ENCODE data around the gene OSBPL10. TPM values are rescaled to one million over a fixed set of nuclear protein-coding genes. Genes with fewer than 3 reads are reported as not detected.

OSBPL10 gene
- total and polyA plus RNA-seq, 4 experiments from 2014 or later, result 0.95 TPM; not detected in 3

DNA sequence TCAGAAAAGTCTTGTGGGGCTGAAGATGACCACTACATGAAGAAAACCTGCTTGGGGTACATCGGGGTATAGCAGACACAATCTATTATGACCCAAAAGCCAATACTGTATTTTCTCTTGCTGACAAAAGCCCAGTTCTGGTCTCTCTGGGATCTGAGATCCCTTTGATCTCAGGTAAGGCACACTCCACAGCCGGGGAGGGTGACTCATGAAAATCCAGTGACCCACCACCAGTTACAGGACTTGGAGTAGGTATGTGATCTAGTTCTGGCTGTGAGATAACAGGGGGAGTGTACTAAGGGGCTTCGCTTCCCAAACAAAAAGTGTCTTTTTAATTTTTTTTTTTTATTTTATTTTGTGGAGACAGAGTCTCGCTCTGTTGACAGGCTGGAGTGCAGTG is 255.1 kb downstream of the OSBPL10 start:
- no peak overlapping the region for H3K4me3 Mint-ChIP-seq
- H3K27ac Mint-ChIP-seq, result no peak overlapping the region
- H3K4me1 Mint-ChIP-seq, result no peaks in the 10 kb centered on the region
- CTCF ChIA-PET (ENCODE audit: partially characterized antibody), result no interaction called here
- no peak for DNase-seq
- H3K4me1 ChIP-seq (ENCODE audit: insufficient read depth, low read length), result no peaks in the 10 kb centered on the region
- H3K36me3 ChIP-seq (ENCODE audit: insufficient read depth, low read length), result no peaks in the 10 kb centered on the region
- intact Hi-C loops (cut with micrococcal nuclease), result no loop called here
- H3K27me3 ChIP-seq (ENCODE audit: insufficient read depth, low read length), result no peaks in the 10 kb centered on the region
- peaks cover 9 to 16% of the 10 kb centered on the region in 2 donors for H3K27me3 Mint-ChIP-seq
- POLR2A ChIA-PET (ENCODE audit: partially characterized antibody), result no interaction called here
- peaks cover 0 to 2% (median 0%) of the 10 kb centered on the region in 8 donors for H3K9me3 Mint-ChIP-seq
- no peak overlapping the region for H3K27ac ChIP-seq (ENCODE audit: low read depth, low read length)
- no peaks in the 10 kb centered on the region for H3K36me3 Mint-ChIP-seq
- H3K4me3 ChIP-seq (ENCODE audit: low read length in 2 of 2), result no peak overlapping the region
- H3K9me3 ChIP-seq (ENCODE audit: control insufficient read depth in 1 of 2, low read length in 2 of 2), result no peaks in the 10 kb centered on the region

DNA sequence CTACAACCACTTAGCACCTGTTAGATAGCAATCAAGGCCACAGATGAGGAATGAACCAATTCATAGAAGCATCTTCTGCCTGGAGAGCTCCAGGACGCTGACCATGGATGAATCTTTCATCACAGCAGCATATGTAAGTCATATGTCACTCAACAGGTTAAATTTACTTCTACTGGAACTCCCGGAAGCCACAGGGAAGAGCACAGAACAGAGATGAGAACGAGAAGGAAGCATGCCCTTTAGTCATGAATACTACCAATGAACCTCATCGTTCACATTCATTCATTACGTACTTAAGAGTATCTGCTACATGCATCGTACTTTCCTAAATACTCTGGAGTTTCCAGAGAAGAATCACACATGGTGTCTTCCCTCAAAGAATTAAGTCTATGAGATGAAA is 255.5 kb downstream of the OSBPL10 start:
- intact Hi-C loops (cut with micrococcal nuclease), result no loop called here
- H3K27me3 ChIP-seq (ENCODE audit: insufficient read depth, low read length), result no peaks in the 10 kb centered on the region
- DNase-seq, result no peak
- H3K36me3 ChIP-seq (ENCODE audit: insufficient read depth, low read length), result no peaks in the 10 kb centered on the region
- Mint-ChIP-seq H3K4me3 (no peak overlapping the region), H3K27ac (no peak overlapping the region), H3K36me3 (no peaks in the 10 kb centered on the region), H3K27me3 (peaks cover 9 to 18% of the 10 kb centered on the region in 2 donors), H3K9me3 (peaks cover 0 to 2% (median 0%) of the 10 kb centered on the region in 8 donors), H3K4me1 (no peaks in the 10 kb centered on the region)
- no peaks in the 10 kb centered on the region for H3K4me1 ChIP-seq (ENCODE audit: insufficient read depth, low read length)
- no peak overlapping the region for H3K27ac ChIP-seq (ENCODE audit: low read depth, low read length)
- POLR2A ChIA-PET (ENCODE audit: partially characterized antibody), result no interaction called here
- CTCF ChIA-PET (ENCODE audit: partially characterized antibody), result interaction anchor here (0.8 kb wide), 1 partner anchor 43 kb away, joined by 3 read pairs; no protein-coding TSS in a partner anchor
- no peak overlapping the region for H3K4me3 ChIP-seq (ENCODE audit: low read length in 2 of 2)
- no peaks in the 10 kb centered on the region for H3K9me3 ChIP-seq (ENCODE audit: control insufficient read depth in 1 of 2, low read length in 2 of 2)

DNA sequence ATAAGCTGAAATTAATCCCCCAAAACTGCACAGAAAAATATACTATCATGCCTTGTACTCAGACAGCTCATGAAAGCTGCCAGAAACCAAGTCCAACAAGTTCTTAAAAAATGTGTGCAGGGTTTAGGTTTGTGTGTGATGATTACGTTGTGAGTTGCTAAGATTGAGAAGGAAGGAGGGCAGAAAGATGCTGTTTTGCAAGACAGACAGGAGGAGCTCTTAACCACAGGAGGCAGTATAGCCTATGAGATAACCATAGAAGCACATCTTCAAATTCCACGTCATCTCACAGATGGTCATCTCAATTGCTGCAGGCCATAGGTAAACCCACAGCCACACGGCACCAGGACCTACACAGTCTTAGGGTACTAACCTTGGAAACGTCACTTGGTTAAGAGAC is 256.4 kb downstream of the OSBPL10 start:
- intact Hi-C loops (cut with micrococcal nuclease), result no loop called here
- peaks cover 9 to 18% of the 10 kb centered on the region in 2 donors for H3K27me3 Mint-ChIP-seq
- peaks cover 0 to 4% (median 0%) of the 10 kb centered on the region in 8 donors for H3K9me3 Mint-ChIP-seq
- no peaks in the 10 kb centered on the region for H3K36me3 Mint-ChIP-seq
- no peak overlapping the region for H3K4me3 Mint-ChIP-seq
- Histone ChIP-seq H3K27me3 (ENCODE audit: insufficient read depth, low read length) (no peaks in the 10 kb centered on the region), H3K27ac (ENCODE audit: low read depth, low read length) (no peak overlapping the region), H3K4me3 (ENCODE audit: low read length in 2 of 2) (no peak overlapping the region), H3K36me3 (ENCODE audit: insufficient read depth, low read length) (no peaks in the 10 kb centered on the region), H3K4me1 (ENCODE audit: insufficient read depth, low read length) (no peaks in the 10 kb centered on the region), H3K9me3 (ENCODE audit: control insufficient read depth in 1 of 2, low read length in 2 of 2) (no peaks in the 10 kb centered on the region)
- POLR2A ChIA-PET (ENCODE audit: partially characterized antibody), result no interaction called here
- no peaks in the 10 kb centered on the region for H3K4me1 Mint-ChIP-seq
- CTCF ChIA-PET (ENCODE audit: partially characterized antibody), result interaction anchor here (0.5 to 1.1 kb wide), 3 partner anchors 10 to 782 kb away, joined by 3 to 6 read pairs (median 4); no protein-coding TSS in a partner anchor
- H3K27ac Mint-ChIP-seq, result no peak overlapping the region
- no peak for DNase-seq

DNA sequence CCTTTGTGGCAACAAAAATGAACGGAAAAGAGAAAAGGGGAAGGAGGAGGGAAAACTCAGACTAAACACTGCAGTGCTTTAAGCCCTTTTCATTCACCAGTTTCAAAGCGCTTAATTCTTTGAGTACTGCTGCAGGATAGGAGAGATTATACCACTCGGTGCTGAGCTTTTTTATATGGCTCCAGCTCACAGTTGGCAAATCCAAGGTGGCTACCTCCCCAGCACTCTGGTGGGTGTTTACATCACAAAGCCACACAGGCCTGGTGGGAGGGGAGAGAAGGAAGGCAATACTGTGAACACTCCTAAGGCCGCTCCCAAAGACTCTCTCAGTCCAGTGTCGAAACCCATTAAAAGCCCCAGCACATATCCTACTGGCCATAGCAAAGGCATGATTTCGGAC is 256.9 kb downstream of the OSBPL10 start:
- POLR2A ChIA-PET (ENCODE audit: partially characterized antibody), result no interaction called here
- H3K27ac ChIP-seq (ENCODE audit: low read depth, low read length), result no peak overlapping the region
- H3K4me1 Mint-ChIP-seq, result no peaks in the 10 kb centered on the region
- H3K4me3 Mint-ChIP-seq, result no peak overlapping the region
- H3K4me3 ChIP-seq (ENCODE audit: low read length in 2 of 2), result no peak overlapping the region
- H3K4me1 ChIP-seq (ENCODE audit: insufficient read depth, low read length), result no peaks in the 10 kb centered on the region
- no peaks in the 10 kb centered on the region for H3K36me3 ChIP-seq (ENCODE audit: insufficient read depth, low read length)
- no peak overlapping the region for H3K27ac Mint-ChIP-seq
- H3K27me3 ChIP-seq (ENCODE audit: insufficient read depth, low read length), result no peaks in the 10 kb centered on the region
- no peaks in the 10 kb centered on the region for H3K36me3 Mint-ChIP-seq
- H3K9me3 ChIP-seq (ENCODE audit: control insufficient read depth in 1 of 2, low read length in 2 of 2), result no peaks in the 10 kb centered on the region
- intact Hi-C loops (cut with micrococcal nuclease), result no loop called here
- no peak for DNase-seq
- CTCF ChIA-PET (ENCODE audit: partially characterized antibody), result interaction anchor here (0.5 to 1.1 kb wide), 2 partner anchors 10 to 782 kb away, joined by 4 to 6 read pairs; no protein-coding TSS in a partner anchor
- H3K9me3 Mint-ChIP-seq, result peaks cover 0 to 4% (median 0%) of the 10 kb centered on the region in 8 donors
- H3K27me3 Mint-ChIP-seq, result peaks cover 8 to 18% of the 10 kb centered on the region in 2 donors

DNA sequence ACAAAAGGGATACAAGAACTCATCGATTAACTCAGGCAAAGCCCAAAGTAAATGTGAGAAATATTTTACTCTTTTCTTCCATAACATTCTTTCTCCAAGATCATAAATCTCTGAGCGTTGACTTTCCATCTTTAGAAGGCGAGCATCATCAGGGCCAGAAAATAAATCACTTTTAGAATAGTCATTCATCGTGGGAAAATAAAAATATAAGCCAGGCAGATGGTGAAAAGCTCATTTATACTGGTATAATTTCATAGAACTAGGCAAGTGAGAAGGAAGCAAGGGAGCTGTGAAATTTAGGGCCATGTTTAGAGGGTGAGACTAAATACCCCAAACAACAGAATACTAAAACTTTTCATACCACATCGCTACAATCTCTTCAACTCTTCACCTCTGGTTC is 257.4 kb downstream of the OSBPL10 start:
- Mint-ChIP-seq H3K36me3 (no peaks in the 10 kb centered on the region), H3K27ac (no peak overlapping the region), H3K27me3 (peaks cover 8 to 18% of the 10 kb centered on the region in 2 donors), H3K9me3 (peaks cover 0 to 4% (median 0%) of the 10 kb centered on the region in 8 donors), H3K4me1 (no peaks in the 10 kb centered on the region), H3K4me3 (no peak overlapping the region)
- H3K27me3 ChIP-seq (ENCODE audit: insufficient read depth, low read length), result no peaks in the 10 kb centered on the region
- ChIA-PET POLR2A (ENCODE audit: partially characterized antibody) (no interaction called here), CTCF (ENCODE audit: partially characterized antibody) (no interaction called here)
- H3K4me1 ChIP-seq (ENCODE audit: insufficient read depth, low read length), result no peaks in the 10 kb centered on the region
- no peaks in the 10 kb centered on the region for H3K36me3 ChIP-seq (ENCODE audit: insufficient read depth, low read length)
- no peaks in the 10 kb centered on the region for H3K9me3 ChIP-seq (ENCODE audit: control insufficient read depth in 1 of 2, low read length in 2 of 2)
- no peak for DNase-seq
- H3K27ac ChIP-seq (ENCODE audit: low read depth, low read length), result no peak overlapping the region
- intact Hi-C loops (cut with micrococcal nuclease), result no loop called here
- no peak overlapping the region for H3K4me3 ChIP-seq (ENCODE audit: low read length in 2 of 2)

DNA sequence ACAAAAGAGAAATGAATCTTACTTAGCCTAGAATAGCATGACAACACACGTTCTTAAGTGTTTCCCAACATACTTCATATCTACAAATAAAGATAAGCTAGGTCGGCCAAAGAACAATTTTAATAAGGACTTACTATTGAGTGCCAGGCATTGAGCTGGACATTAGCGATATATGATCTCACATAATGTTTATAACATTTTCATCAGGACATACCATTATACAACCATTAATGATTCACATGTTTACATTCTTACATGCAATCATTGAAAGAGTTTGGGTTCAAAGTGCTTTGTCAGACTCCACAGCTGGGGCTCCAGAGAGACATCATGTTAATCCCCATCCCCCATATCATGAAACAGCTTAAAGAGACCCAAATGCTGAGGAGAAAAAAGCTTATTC is 259.4 kb downstream of the OSBPL10 start:
- peaks cover 8 to 14% of the 10 kb centered on the region in 2 donors for H3K27me3 Mint-ChIP-seq
- DNase-seq, result no peak

DNA sequence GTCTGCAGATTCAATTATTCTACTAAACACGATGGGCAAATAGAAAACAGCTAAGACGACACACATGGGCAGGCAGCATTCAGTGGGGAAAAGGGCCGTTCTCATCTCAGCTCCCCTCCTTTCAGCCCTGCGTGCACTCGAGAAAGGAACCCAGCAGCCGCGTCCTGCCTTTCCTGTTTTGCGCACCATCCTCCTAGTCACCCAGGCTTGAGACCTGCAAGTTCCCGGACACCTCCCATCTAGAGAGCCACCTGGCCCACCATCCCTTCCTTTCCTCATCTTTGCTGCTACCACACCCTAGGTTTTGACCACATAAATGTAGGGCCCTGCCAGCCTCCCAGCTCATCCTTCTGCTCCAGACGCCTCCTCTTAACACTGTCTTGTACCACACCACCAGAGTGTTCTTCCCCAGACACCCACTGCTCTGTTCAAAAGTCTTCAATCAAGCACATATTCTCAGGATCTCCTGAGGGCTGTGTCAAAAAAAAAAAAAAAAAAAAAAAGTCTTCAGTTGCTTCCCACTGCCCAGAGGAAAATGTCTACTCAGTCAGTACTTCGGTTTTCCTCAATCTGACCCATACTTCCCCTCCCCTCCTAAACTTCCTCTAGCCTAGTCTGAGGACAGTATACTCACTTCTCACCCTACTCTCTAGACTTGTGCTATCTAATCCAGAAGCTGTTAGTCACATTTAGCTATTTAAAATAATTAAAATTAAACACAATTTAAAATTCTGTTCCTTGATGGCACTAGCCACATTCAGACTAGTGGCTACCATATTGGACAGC is 266.4 kb downstream of the OSBPL10 start:
- CTCF ChIA-PET (ENCODE audit: partially characterized antibody), result interaction anchor here (0.7 to 1.1 kb wide), 2 partner anchors 10 to 813 kb away, joined by 4 to 6 read pairs; no protein-coding TSS in a partner anchor
- no peak overlapping the region for H3K27ac ChIP-seq (ENCODE audit: low read depth, low read length)
- POLR2A ChIA-PET (ENCODE audit: partially characterized antibody), result no interaction called here
- H3K9me3 ChIP-seq (ENCODE audit: control insufficient read depth in 1 of 2, low read length in 2 of 2), result no peaks in the 10 kb centered on the region
- H3K27me3 ChIP-seq (ENCODE audit: insufficient read depth, low read length), result no peaks in the 10 kb centered on the region
- Mint-ChIP-seq H3K4me1 (peaks cover 0 to 1% (median 0%) of the 10 kb centered on the region in 4 donors), H3K27me3 (peaks cover 2 to 5% of the 10 kb centered on the region in 2 donors), H3K9me3 (peaks cover 0 to 2% (median 0%) of the 10 kb centered on the region in 8 donors), H3K27ac (no peak overlapping the region), H3K4me3 (no peak overlapping the region), H3K36me3 (no peaks in the 10 kb centered on the region)
- no peak overlapping the region for H3K4me3 ChIP-seq (ENCODE audit: low read length in 2 of 2)
- no peaks in the 10 kb centered on the region for H3K4me1 ChIP-seq (ENCODE audit: insufficient read depth, low read length)
- intact Hi-C loops (cut with micrococcal nuclease), result no loop called here
- H3K36me3 ChIP-seq (ENCODE audit: insufficient read depth, low read length), result no peaks in the 10 kb centered on the region
- no peak for DNase-seq

More for the DNA sequence above, 259.4 kb downstream of the OSBPL10 start:
- no peaks in the 10 kb centered on the region for H3K4me1 Mint-ChIP-seq
- Histone ChIP-seq H3K36me3 (ENCODE audit: insufficient read depth, low read length) (no peaks in the 10 kb centered on the region), H3K27ac (ENCODE audit: low read depth, low read length) (no peak overlapping the region), H3K9me3 (ENCODE audit: control insufficient read depth in 1 of 2, low read length in 2 of 2) (no peaks in the 10 kb centered on the region), H3K27me3 (ENCODE audit: insufficient read depth, low read length) (no peaks in the 10 kb centered on the region), H3K4me3 (ENCODE audit: low read length in 2 of 2) (no peak overlapping the region), H3K4me1 (ENCODE audit: insufficient read depth, low read length) (no peaks in the 10 kb centered on the region)
- intact Hi-C loops (cut with micrococcal nuclease), result no loop called here
- peaks cover 0 to 4% (median 0%) of the 10 kb centered on the region in 8 donors for H3K9me3 Mint-ChIP-seq
- POLR2A ChIA-PET (ENCODE audit: partially characterized antibody), result no interaction called here
- H3K36me3 Mint-ChIP-seq, result no peaks in the 10 kb centered on the region
- no peak overlapping the region for H3K27ac Mint-ChIP-seq
- CTCF ChIA-PET (ENCODE audit: partially characterized antibody), result interaction anchor here (0.7 to 1.5 kb wide), 2 partner anchors 12 to 21 kb away, joined by 3 read pairs; no protein-coding TSS in a partner anchor
- no peak overlapping the region for H3K4me3 Mint-ChIP-seq
